ENCODE results near the gene EPHA7.

DNA sequence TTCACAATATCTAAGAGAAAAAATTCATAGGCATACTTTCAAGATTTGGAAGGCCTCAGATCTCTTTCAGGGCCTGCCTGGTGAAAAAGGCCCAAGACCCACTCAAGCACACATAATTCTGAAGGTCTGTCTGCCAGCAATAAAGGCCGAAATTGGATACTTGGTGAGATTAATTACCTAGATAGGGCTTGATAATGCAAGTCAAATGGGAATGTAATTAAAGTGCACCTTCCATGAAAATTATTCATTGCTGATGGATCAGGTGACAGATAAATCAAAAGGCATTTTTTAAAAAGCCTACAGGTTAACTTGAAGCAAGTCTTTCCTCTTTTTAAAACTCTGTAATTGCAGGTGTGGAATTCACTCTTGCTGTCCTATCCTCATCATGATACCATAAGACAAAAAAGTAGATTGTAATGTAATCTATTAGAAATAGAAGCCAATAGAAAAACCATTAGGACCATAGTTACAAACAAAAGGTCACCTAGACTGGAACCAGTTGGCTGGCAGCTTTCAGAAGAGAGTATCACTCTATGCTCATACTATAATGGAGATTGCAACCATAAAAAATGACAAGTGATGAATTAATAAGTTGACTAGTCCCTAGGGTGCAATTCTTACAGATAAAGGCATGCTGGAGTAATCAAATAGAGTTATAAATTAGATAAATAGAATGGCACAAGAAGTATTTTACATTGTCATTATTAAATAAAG lies 77.3 kb downstream of the EPHA7 start:
- TF ChIP-seq POLR2A (IDR thresholded peaks at IDR 0.05): no peak
- TF ChIP-seq, protein P1, sequence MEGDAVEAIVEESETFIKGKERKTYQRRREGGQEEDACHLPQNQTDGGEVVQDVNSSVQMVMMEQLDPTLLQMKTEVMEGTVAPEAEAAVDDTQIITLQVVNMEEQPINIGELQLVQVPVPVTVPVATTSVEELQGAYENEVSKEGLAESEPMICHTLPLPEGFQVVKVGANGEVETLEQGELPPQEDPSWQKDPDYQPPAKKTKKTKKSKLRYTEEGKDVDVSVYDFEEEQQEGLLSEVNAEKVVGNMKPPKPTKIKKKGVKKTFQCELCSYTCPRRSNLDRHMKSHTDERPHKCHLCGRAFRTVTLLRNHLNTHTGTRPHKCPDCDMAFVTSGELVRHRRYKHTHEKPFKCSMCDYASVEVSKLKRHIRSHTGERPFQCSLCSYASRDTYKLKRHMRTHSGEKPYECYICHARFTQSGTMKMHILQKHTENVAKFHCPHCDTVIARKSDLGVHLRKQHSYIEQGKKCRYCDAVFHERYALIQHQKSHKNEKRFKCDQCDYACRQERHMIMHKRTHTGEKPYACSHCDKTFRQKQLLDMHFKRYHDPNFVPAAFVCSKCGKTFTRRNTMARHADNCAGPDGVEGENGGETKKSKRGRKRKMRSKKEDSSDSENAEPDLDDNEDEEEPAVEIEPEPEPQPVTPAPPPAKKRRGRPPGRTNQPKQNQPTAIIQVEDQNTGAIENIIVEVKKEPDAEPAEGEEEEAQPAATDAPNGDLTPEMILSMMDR (IDR thresholded peaks at IDR 0.05 in 4 of 5, conservative IDR thresholded peaks at IDR 0.05 in 1 of 5): no peak
